Upper lobe of left lung (tissue), 6 donors: ENCODE results near the gene EHMT2. TPM values are rescaled to one million over a fixed set of nuclear protein-coding genes. Genes with fewer than 3 reads are reported as not detected.

ENCODE experiments used
- ATAC-seq, 2 donors: fragments of 200-7000 bp; cut with Tn5 transposase; one replicate each; pipeline ENCODE4 v1.9.1; 2022; ENCODE audit warnings: mild to moderate bottlenecking in 2 of 2, moderate library complexity in 2 of 2; ENCODE audit not compliant: low FRiP score in 2 of 2
- DNase-seq, 2 donors: peaks; one replicate each; pipeline ENCODE4 v3.0.0-alpha.2; 2019 to 2020
- H3K27ac ChIP-seq, 4 donors: fragments of 200-600 bp; sonication (generic); one replicate each; pipeline ENCODE4 v1.5.1; 2016 to 2019
- H3K27me3 ChIP-seq, 4 donors: fragments of 200-600 bp; sonication (generic); one replicate each; pipeline ENCODE4 v1.5.1; 2017 to 2019
- H3K36me3 ChIP-seq, 4 donors: fragments of 200-600 bp; sonication (generic); one replicate each; pipeline ENCODE4 v1.5.1; 2016 to 2019
- H3K4me1 ChIP-seq, 4 donors: fragments of 200-600 bp; sonication (generic); one replicate each; pipeline ENCODE4 v1.5.1; 2018 to 2019
- H3K4me3 ChIP-seq, 4 donors: fragments of 200-600 bp; sonication (generic); one replicate each; pipeline ENCODE4 v1.5.1; 2017 to 2019; ENCODE audit warnings: mild to moderate bottlenecking in 2 of 4, moderate library complexity in 1 of 4
- H3K9me3 ChIP-seq, 4 donors: fragments of 200-600 bp; sonication (generic); one replicate each; pipeline ENCODE4 v1.5.1; 2018 to 2019
- CTCF ChIP-seq, 6 experiments: fragments of 450-650 bp in 4 of 6; fragments of 200-600 bp in 2 of 6; sonication (generic) in 2 of 6; IDR thresholded peaks; one replicate each; pipeline ENCODE4 v1.5.1; 2016 to 2019; ENCODE audit warnings: antibody characterized with exemption in 6 of 6
- EP300 ChIP-seq, 4 donors: sonication (generic); formaldehyde crosslinking; IDR thresholded peaks; one replicate each; pipeline ENCODE4 v1.5.1; 2017; ENCODE audit warnings: antibody characterized with exemption in 4 of 4, control low read depth in 2 of 4
- POLR2A ChIP-seq, 4 donors: fragments of 450-650 bp; IDR thresholded peaks; one replicate each; pipeline ENCODE4 v1.5.1; 2016 to 2017; ENCODE audit warnings: antibody characterized with exemption in 4 of 4, mild to moderate bottlenecking in 2 of 4
- POLR2AphosphoS5 ChIP-seq, 2 donors: sonication (generic); formaldehyde crosslinking; IDR thresholded peaks; one replicate each; pipeline ENCODE4 v1.5.1; 2017; ENCODE audit warnings: antibody characterized with exemption in 2 of 2
- WGBS, 2 donors: methylation state at CpG; one replicate each; pipeline ENCODE4 v1.1.5; 2017 to 2018; 5-methylcytosine and 5-hydroxymethylcytosine counted together
- total RNA-seq, 6 donors: library from RNA; depleted of rRNA in 4 of 6; stranded (reverse); fragments of >200 nt in 4 of 6; gene quantifications; one replicate each; pipeline versions ENCODE4 v1.1.0 to v1.2.1, GENCODE V29; 2016 to 2021
- donor health status: DM: no; HTN: no; CAD: no; lungs with moderate emphysema.
- donor health status: DM: no; HTN: yes; CAD: no; lungs with severe emphysema.

The EHMT2 gene
- total RNA-seq, 6 donors from 2014 or later: 23.6 to 57.3 (median 41.7) TPM

- no peak overlapping the region for H3K27ac ChIP-seq
- H3K4me3 ChIP-seq: no peak overlapping the region
- DNase-seq (no peak), ATAC-seq (no peak)
- H3K4me1 ChIP-seq: peaks cover 0 to 15% (median 10%) of the 10 kb centered on the region in 4 donors
- H3K36me3 ChIP-seq: peaks cover 17 to 62% (median 56%) of the 10 kb centered on the region in 4 donors
- no peak for TF ChIP-seq CTCF (IDR thresholded peaks at IDR 0.05)
- no peak for TF ChIP-seq POLR2A (IDR thresholded peaks at IDR 0.05)
- no peak for TF ChIP-seq EP300 (IDR thresholded peaks at IDR 0.05)
- no peak for TF ChIP-seq POLR2AphosphoS5 (IDR thresholded peaks at IDR 0.05)
- no peaks in the 10 kb centered on the region for H3K9me3 ChIP-seq
- H3K27me3 ChIP-seq: no peaks in the 10 kb centered on the region
- WGBS, 2 donors: 92 to 96% methylated on average over 8 to 10 of the region's 10 CpGs
Observed at GRCh38 chr6:31880616-31881015, 16.9 kb downstream of the EHMT2 start.

- 79 to 80% methylated on average over 3 to 10 of the region's 10 CpGs for WGBS, 2 donors
- peaks cover 17 to 55% (median 52%) of the 10 kb centered on the region in 4 donors for H3K36me3 ChIP-seq
Observed at GRCh38 chr6:31879901-31880300, 17.6 kb downstream of the EHMT2 start.

GRCh38 chr6:31879143-31879542 is 18.4 kb downstream of the EHMT2 start:
- 63 to 79% methylated on average over 13 of the region's 13 CpGs for WGBS, 2 donors
- H3K4me3 ChIP-seq: peak overlapping the region in 3 of 4 donors; percentile 38 to 47 (median 46)
- ATAC-seq: no peak

More at GRCh38 chr6:31879901-31880300, 17.6 kb downstream of the EHMT2 start:
- TF ChIP-seq POLR2A (IDR thresholded peaks at IDR 0.05) (no peak), EP300 (IDR thresholded peaks at IDR 0.05) (no peak), CTCF (IDR thresholded peaks at IDR 0.05) (no peak), POLR2AphosphoS5 (IDR thresholded peaks at IDR 0.05) (no peak)
- no peaks in the 10 kb centered on the region for H3K27me3 ChIP-seq
- H3K4me3 ChIP-seq: no peak overlapping the region
- no peaks in the 10 kb centered on the region for H3K9me3 ChIP-seq
- DNase-seq (no peak), ATAC-seq (no peak)
- peaks cover 0 to 15% (median 10%) of the 10 kb centered on the region in 4 donors for H3K4me1 ChIP-seq
- peak overlapping the region in 1 of 4 donors; percentile 78 for H3K27ac ChIP-seq

GRCh38 chr6:31878726-31879125 is 18.8 kb downstream of the EHMT2 start, which contains the start of gene SLC44A4:
SLC44A4 (minus strand) TSS chr6:31878997; CDS start chr6:31878980, 17 bp downstream.
- TF ChIP-seq POLR2AphosphoS5 (IDR thresholded peaks at IDR 0.05) (peak in 1 of 2 donors; percentile 46), EP300 (IDR thresholded peaks at IDR 0.05) (no peak), CTCF (IDR thresholded peaks at IDR 0.05) (no peak), POLR2A (IDR thresholded peaks at IDR 0.05) (peak in 1 of 4 donors; percentile 52)
- Histone ChIP-seq H3K9me3 (no peaks in the 10 kb centered on the region), H3K4me3 (peak within 1 kb of the TSS in 3 of 4 donors; percentile 38 to 47 (median 46)), H3K36me3 (peaks cover 7 to 44% (median 41%) of the 10 kb centered on the region in 4 donors), H3K27ac (peak within 1 kb of the TSS; percentile 48 to 78 (median 72)), H3K27me3 (no peaks in the 10 kb centered on the region), H3K4me1 (peaks cover 0 to 15% (median 10%) of the 10 kb centered on the region in 4 donors)
- ATAC-seq (peak; percentile 4 to 68), DNase-seq (peak in 1 of 2 donors; percentile 45)
- WGBS, 2 donors: 55 to 72% methylated on average over 17 to 18 of the region's 18 CpGs

More at GRCh38 chr6:31879143-31879542, 18.4 kb downstream of the EHMT2 start:
- Histone ChIP-seq H3K4me1 (peaks cover 0 to 15% (median 10%) of the 10 kb centered on the region in 4 donors), H3K36me3 (peaks cover 12 to 48% (median 44%) of the 10 kb centered on the region in 4 donors), H3K27me3 (no peaks in the 10 kb centered on the region), H3K27ac (peak overlapping the region in 3 of 4 donors; percentile 18 to 78 (median 48)), H3K9me3 (no peaks in the 10 kb centered on the region)
- no peak for DNase-seq
- TF ChIP-seq EP300 (IDR thresholded peaks at IDR 0.05): no peak
- TF ChIP-seq POLR2AphosphoS5 (IDR thresholded peaks at IDR 0.05): no peak
- peak in 1 of 4 donors; percentile 18 for TF ChIP-seq POLR2A (IDR thresholded peaks at IDR 0.05)
- TF ChIP-seq CTCF (IDR thresholded peaks at IDR 0.05): no peak
